Bone marrow (tissue), 2 donors: Measurements from ENCODE around the gene GRAMD2A.
A peak's percentile ranks its signal among the peaks of the same experiment; 100 is the strongest.

Experiments
- DNase-seq, 2 donors: peaks; one replicate each; lab custom pipeline; 2025; lab: John Stamatoyannopoulos, UW

The GRAMD2A gene

GRCh38 chr15:72167445-72167844, 30.1 kb downstream of the GRAMD2A start:
- DNase-seq, result no peak

GRCh38 chr15:72166716-72167417, 30.7 kb downstream of the GRAMD2A start:
- no peak for DNase-seq

- no peak for DNase-seq
These were observed 33.9 kb downstream of the GRAMD2A start for GRCh38 chr15:72163719-72164118.

GRCh38 chr15:72162569-72162968, 35.0 kb downstream of the GRAMD2A start:
- DNase-seq, result no peak

GRCh38 chr15:72161361-72162132, 36.0 kb downstream of the GRAMD2A start:
- no peak for DNase-seq

GRCh38 chr15:72160696-72161245, 36.8 kb downstream of the GRAMD2A start:
- DNase-seq, result no peak

- DNase-seq, result no peak
These were observed 40.7 kb downstream of the GRAMD2A start for GRCh38 chr15:72156928-72157327.

- peak; percentile 61 to 67 for DNase-seq
These were observed 41.7 kb downstream of the GRAMD2A start for GRCh38 chr15:72155635-72156616.

- DNase-seq, result no peak
These were observed 42.5 kb downstream of the GRAMD2A start for GRCh38 chr15:72155003-72155621.

GRCh38 chr15:72154316-72154715, 43.3 kb downstream of the GRAMD2A start:
- DNase-seq, result no peak

GRCh38 chr15:72153269-72154000, 44.2 kb downstream of the GRAMD2A start:
- DNase-seq, result no peak

GRCh38 chr15:72147418-72147817, 50.2 kb downstream of the GRAMD2A start:
- DNase-seq, result no peak

GRCh38 chr15:72146934-72147333, 50.7 kb downstream of the GRAMD2A start:
- DNase-seq, result no peak

- DNase-seq, result no peak
These were observed 51.4 kb downstream of the GRAMD2A start for GRCh38 chr15:72146221-72146620.

GRCh38 chr15:72141171-72142084, 56.2 kb downstream of the GRAMD2A start:
- no peak for DNase-seq

- DNase-seq, result no peak
These were observed 57.5 kb downstream of the GRAMD2A start for GRCh38 chr15:72140088-72140487.

GRCh38 chr15:72139667-72140066, 57.9 kb downstream of the GRAMD2A start:
- no peak for DNase-seq

- DNase-seq, result no peak
These were observed 61.2 kb downstream of the GRAMD2A start for GRCh38 chr15:72136170-72137051.

GRCh38 chr15:72135719-72136118, 61.9 kb downstream of the GRAMD2A start:
- DNase-seq, result no peak
